T-helper 2 cell treated with Interferon-gamma antibody and Interleukin-4, amounts not matched to agents 5 μg/mL and 100 μg/mL, for 36 hours (primary cell): ENCODE measurements around the gene CYP1A2.

Experiments
- DNase-seq: peaks from one replicate; pipeline ENCODE4 v3.0.0; 2021; ENCODE audit warnings: low spot score
- H3K27ac Mint-ChIP-seq: one replicate; pipeline ENCODE4 v1.8.0; 2021; ENCODE audit warnings: mild to moderate bottlenecking, mixed read lengths
- H3K27me3 Mint-ChIP-seq: one replicate; pipeline ENCODE4 v1.8.0; 2021; ENCODE audit warnings: low read depth, mixed read lengths
- H3K36me3 Mint-ChIP-seq: one replicate; pipeline ENCODE4 v1.8.0; 2021; ENCODE audit warnings: low read depth, mixed read lengths
- H3K4me1 Mint-ChIP-seq: one replicate; pipeline ENCODE4 v1.8.0; 2021; ENCODE audit warnings: low read depth, mixed read lengths
- H3K4me3 Mint-ChIP-seq: one replicate; pipeline ENCODE4 v1.8.0; 2022; ENCODE audit warnings: mild to moderate bottlenecking, moderate library complexity, mixed read lengths
- H3K9me3 Mint-ChIP-seq: one replicate; pipeline ENCODE4 v1.8.0; 2021; ENCODE audit warnings: mixed read lengths

CYP1A2 gene

DNA sequence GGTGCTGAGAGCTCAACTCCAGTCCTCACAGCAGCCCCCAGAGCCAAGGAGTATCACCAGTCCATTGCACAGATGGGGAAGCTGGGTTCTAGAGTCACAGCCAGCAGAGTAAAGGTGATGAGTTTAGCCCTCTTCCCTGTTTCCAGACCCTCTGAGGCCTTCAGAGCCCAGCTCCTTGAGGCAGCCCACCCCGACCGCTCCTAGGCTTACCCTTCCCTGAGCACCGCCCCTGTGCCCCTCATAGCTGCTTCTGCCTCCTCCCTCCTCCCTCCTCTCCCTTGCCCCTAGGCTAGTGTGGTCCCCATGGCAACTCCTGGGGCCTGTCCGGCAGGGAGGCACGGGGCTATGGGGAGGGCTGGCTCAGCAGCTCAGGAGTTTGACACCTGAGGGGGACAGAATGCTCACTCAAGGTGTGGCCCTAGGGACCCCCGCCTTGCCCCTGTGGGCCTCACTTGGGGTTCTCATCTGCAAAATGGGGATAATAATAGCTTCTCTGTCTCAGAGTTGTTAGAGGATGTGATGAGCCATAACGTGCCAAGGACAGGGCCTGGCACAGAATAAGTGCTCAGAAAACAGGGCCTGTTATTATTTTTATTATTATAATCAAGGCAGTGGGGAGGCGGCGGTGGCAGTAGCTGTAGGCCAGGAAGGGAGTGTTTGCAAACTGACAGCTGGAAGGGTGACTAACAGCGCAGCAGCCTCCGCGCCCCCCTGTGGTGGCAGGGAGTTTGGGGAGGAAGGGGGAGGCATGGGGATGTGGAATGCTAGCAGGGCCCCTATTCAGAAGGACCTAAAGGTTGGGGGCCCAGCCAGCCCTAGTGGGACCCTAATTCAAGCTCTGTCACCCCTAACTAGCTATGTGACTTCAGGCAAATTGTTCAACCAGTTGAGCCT is 44.7 kb downstream of the CYP1A2 start:
- Mint-ChIP-seq H3K36me3 (peaks cover 52% of the 10 kb centered on the region), H3K4me1 (peaks cover 72% of the 10 kb centered on the region), H3K27me3 (no peaks in the 10 kb centered on the region), H3K27ac (peak overlapping the region; percentile 56), H3K9me3 (no peaks in the 10 kb centered on the region), H3K4me3 (peak overlapping the region; percentile 63)
- peak; percentile 50 for DNase-seq

DNA sequence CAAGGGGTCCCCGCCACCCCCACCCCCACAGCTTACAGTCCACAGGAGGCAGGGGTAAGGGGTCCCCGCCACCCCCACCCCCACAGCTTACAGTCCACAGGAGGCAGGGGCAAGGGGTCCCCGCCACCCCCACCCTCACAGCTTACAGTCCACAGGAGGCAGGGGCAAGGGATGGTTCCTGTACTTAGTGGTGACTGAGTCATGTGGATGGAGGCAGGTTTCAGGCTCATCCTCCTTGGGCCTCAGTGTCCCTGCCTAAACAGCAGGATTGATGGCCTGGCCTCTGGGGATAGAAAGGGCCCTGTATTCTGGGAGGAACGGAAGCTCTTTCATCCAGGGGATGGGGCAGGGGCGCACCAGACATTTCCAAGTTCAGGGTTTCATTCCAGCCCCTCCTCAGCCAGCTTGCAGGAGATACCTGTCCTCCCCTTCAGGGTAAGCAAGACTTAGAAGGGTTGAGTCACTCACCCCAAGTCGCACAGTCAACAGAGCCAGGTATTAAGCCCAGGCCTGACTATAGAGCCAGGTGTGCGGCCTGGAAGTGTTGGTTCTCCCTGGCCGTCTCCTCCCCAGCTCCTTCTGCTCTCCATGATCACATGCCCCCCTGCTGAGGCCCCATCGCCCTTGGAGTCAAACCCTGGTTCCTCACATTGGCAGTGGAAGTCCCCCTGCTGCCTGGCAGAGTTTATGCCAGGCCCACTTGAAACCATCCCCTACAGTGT is 45.8 kb downstream of the CYP1A2 start:
- no peaks in the 10 kb centered on the region for H3K9me3 Mint-ChIP-seq
- H3K4me3 Mint-ChIP-seq, result peak overlapping the region; percentile 66
- H3K36me3 Mint-ChIP-seq, result peaks cover 48% of the 10 kb centered on the region
- peaks cover 68% of the 10 kb centered on the region for H3K4me1 Mint-ChIP-seq
- no peaks in the 10 kb centered on the region for H3K27me3 Mint-ChIP-seq
- H3K27ac Mint-ChIP-seq, result peak overlapping the region; percentile 83
- DNase-seq, result no peak

DNA sequence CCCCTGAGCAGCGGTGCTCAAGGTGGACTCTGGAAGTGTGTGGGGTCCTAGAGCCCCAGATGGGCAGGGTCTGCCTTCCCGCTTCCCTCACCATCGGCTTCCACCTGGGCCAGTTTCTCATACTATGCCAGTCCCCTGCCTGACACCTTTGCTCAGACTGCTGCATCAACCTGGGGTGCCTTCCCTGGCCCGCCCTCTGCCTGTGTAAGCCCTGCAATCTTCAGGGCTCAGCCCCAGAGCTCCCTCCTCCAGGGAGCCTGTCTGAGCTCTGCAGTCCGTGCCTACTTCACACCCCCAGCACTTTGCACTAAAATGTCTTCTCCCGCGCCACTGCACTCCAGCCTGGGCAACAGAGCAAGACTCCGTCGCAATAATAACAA is 46.3 kb downstream of the CYP1A2 start:
- H3K27me3 Mint-ChIP-seq, result no peaks in the 10 kb centered on the region
- DNase-seq, result no peak
- H3K27ac Mint-ChIP-seq, result peak overlapping the region; percentile 83
- H3K36me3 Mint-ChIP-seq, result peaks cover 48% of the 10 kb centered on the region
- peak overlapping the region; percentile 66 for H3K4me3 Mint-ChIP-seq
- peaks cover 68% of the 10 kb centered on the region for H3K4me1 Mint-ChIP-seq
- H3K9me3 Mint-ChIP-seq, result no peaks in the 10 kb centered on the region

DNA sequence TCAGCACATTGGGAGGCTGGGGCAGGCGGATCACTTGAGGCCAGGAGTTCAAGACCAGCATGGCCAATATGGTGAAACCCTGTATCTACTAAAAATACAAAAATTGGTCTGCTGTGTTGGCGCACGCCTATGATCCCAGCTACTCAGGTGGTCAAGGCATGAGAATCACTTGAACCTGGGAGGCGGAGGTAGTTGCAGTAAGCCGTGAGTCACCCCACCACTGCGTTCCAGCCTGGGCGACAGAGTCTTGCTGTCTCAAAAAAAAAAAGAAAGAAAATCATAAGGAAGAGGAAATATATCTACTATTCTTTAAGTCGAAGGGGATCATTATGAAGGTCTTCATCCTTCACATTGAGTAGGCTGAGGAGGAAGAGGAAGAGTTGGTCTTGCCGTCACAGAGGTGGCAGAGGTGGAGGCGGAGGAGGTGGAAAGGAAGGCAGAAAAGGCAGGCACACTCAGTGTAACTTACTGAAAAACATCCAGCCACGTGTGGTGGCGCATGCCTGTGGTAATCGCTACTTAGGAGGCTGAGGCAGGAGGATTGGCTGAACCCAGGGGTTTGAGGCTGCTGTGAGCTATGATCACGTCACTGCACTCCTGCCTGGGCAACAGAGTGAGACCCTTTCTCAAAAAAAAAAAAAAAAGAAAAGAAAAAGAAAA is 47.5 kb downstream of the CYP1A2 start:
- Mint-ChIP-seq H3K4me3 (peak overlapping the region; percentile 48), H3K36me3 (peaks cover 48% of the 10 kb centered on the region)
- peak; percentile 33 for DNase-seq

DNA sequence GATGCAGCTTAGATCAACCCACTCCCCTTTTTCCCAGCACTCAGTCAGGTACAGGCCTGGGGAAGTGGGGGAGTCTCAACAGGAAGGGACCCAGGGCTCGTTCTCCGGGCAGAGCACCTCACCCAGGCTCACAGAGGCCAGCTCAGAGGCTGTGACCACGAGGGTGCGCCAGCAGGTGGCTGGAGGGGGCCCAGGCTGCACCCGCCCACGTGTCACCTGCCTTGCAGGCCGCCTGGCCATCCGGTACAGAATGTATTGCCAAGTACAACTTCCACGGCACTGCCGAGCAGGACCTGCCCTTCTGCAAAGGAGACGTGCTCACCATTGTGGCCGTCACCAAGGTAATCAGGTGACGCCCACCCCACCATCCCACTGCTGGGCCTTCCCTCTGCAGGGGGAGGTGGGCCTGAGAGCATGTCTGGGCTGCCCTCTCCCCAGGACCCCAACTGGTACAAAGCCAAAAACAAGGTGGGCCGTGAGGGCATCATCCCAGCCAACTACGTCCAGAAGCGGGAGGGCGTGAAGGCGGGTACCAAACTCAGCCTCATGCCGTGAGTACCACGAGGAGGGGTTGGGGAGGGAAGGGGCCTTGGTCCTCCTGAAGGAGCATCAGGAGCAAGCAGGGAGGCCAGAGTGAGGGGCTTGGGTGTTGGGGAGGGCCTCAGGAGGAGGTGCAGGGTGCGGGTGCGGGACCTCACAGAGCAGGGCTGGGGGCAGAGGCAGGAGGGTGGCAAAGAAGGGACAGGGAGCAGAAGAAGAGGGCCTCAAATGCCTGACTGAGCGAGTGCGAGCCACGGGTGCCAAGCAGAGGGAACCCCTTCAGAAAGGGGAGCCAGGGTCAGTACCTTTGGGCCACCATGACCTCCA is 50.0 kb downstream of the CYP1A2 start:
- Mint-ChIP-seq H3K27ac (peak overlapping the region; percentile 77), H3K4me3 (no peak overlapping the region), H3K4me1 (peaks cover 40% of the 10 kb centered on the region)

More for the DNA sequence above, 47.5 kb downstream of the CYP1A2 start:
- Mint-ChIP-seq H3K27ac (peak overlapping the region; percentile 82), H3K9me3 (no peaks in the 10 kb centered on the region), H3K4me1 (peaks cover 65% of the 10 kb centered on the region), H3K27me3 (no peaks in the 10 kb centered on the region)

DNA sequence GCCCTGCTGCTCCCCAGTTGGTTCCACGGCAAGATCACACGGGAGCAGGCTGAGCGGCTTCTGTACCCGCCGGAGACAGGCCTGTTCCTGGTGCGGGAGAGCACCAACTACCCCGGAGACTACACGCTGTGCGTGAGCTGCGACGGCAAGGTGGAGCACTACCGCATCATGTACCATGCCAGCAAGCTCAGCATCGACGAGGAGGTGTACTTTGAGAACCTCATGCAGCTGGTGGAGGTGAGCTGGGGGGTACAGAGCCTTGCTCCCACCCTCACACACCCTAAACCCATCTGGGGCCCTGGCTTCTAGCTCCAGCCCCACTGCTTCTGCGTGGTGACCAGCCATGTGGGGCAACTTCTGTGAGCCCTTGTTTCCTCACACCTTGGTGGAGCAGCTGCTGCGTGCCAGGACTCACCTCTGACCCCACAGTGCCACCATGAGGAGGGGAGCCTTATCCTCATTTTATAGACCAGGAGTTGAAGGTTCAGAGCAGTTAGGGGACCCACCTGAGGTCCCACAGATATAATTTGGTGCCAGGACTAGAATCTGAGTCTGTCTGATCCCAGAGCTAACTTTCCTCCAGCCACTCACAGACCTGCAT is 50.7 kb downstream of the CYP1A2 start:
- Mint-ChIP-seq H3K9me3 (no peaks in the 10 kb centered on the region), H3K27ac (peak overlapping the region; percentile 77), H3K36me3 (peaks cover 59% of the 10 kb centered on the region), H3K27me3 (no peaks in the 10 kb centered on the region), H3K4me1 (peaks cover 37% of the 10 kb centered on the region), H3K4me3 (no peak overlapping the region)
- no peak for DNase-seq

More for the DNA sequence above, 50.0 kb downstream of the CYP1A2 start:
- Mint-ChIP-seq H3K9me3 (no peaks in the 10 kb centered on the region), H3K36me3 (peaks cover 53% of the 10 kb centered on the region), H3K27me3 (no peaks in the 10 kb centered on the region)
- no peak for DNase-seq

DNA sequence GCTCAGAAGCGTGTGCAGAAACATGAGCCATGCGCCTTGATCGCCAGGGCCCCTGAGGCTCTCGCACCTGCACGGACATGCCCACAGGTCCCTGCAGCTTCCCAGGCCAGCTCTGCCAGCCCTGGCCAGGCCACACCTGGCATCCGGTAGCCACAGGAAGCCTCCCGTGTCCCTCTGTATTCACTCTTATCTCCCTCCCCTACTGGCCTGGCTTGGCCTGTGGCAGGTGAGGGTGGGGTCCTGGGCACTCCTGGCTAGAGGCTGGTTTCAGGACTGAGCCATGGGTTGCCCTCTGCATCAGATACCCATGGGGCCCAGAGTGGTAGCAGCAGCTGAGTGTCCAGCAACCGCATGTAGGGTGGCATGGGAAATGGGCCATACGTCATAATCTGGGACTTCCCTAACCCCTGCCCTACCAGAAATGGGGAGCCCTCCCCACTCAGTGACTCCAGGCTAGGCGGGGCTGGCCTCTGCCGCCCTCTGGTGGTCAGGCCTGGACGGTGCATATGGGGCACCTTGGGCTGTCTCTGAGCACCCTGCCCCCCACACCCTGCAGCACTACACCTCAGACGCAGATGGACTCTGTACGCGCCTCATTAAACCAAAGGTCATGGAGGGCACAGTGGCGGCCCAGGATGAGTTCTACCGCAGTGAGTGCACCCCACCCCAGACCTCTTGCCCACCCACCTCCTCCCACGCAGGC is 51.4 kb downstream of the CYP1A2 start:
- DNase-seq, result peak; percentile 84
- Mint-ChIP-seq H3K4me1 (peaks cover 30% of the 10 kb centered on the region), H3K27ac (peak overlapping the region; percentile 77), H3K9me3 (no peaks in the 10 kb centered on the region), H3K27me3 (no peaks in the 10 kb centered on the region), H3K36me3 (peaks cover 59% of the 10 kb centered on the region), H3K4me3 (no peak overlapping the region)

DNA sequence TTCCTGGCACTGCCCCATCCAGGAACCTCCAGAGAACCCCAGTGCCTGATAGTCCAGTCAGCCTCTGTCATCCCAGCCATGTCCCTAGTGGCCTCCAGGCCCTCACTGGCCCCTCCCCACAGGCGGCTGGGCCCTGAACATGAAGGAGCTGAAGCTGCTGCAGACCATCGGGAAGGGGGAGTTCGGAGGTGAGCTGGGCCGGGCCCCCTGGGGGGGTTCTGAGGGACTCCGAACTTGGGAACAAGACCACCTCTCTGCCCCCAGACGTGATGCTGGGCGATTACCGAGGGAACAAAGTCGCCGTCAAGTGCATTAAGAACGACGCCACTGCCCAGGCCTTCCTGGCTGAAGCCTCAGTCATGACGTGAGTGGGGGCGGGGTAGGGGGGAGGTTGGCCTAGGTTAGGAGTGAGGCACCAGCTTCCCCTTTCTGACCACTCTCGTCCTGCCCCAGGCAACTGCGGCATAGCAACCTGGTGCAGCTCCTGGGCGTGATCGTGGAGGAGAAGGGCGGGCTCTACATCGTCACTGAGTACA is 52.0 kb downstream of the CYP1A2 start:
- H3K36me3 Mint-ChIP-seq, result peaks cover 57% of the 10 kb centered on the region
- H3K9me3 Mint-ChIP-seq, result no peaks in the 10 kb centered on the region
- no peak for DNase-seq
- H3K4me1 Mint-ChIP-seq, result peaks cover 25% of the 10 kb centered on the region
- no peak overlapping the region for H3K27ac Mint-ChIP-seq
- no peak overlapping the region for H3K4me3 Mint-ChIP-seq
- no peaks in the 10 kb centered on the region for H3K27me3 Mint-ChIP-seq

DNA sequence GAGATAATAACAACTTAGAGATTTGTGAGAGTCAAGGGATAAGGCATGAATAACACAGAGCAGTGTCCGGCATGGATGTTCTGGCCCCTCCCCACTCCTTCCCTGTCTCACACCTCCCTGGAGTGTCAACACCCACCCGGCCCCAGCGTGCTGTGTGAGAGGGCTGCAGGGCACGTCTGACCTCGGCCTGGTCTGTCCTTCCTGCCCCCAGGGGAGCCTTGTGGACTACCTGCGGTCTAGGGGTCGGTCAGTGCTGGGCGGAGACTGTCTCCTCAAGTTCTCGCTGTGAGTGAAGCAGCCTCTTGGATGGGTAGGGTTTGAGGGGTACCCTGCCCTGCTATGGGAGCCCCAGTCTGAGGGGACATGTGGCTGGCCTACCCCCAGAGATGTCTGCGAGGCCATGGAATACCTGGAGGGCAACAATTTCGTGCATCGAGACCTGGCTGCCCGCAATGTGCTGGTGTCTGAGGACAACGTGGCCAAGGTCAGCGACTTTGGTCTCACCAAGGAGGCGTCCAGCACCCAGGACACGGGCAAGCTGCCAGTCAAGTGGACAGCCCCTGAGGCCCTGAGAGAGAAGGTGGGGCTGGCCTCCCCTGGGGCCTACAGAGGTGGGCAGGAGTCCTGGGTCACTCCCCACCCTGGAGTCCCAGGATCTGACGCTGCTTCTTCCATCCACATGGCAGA is 52.8 kb downstream of the CYP1A2 start:
- no peak overlapping the region for H3K27ac Mint-ChIP-seq
- no peaks in the 10 kb centered on the region for H3K27me3 Mint-ChIP-seq
- no peaks in the 10 kb centered on the region for H3K9me3 Mint-ChIP-seq
- H3K4me3 Mint-ChIP-seq, result no peak overlapping the region
- no peak for DNase-seq
- peaks cover 22% of the 10 kb centered on the region for H3K4me1 Mint-ChIP-seq
- H3K36me3 Mint-ChIP-seq, result peaks cover 54% of the 10 kb centered on the region

DNA sequence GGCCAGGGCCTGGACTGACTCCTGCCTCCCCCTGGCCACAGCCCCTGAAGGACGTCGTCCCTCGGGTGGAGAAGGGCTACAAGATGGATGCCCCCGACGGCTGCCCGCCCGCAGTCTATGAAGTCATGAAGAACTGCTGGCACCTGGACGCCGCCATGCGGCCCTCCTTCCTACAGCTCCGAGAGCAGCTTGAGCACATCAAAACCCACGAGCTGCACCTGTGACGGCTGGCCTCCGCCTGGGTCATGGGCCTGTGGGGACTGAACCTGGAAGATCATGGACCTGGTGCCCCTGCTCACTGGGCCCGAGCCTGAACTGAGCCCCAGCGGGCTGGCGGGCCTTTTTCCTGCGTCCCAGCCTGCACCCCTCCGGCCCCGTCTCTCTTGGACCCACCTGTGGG is 53.6 kb downstream of the CYP1A2 start:
- H3K27ac Mint-ChIP-seq, result no peak overlapping the region
- peaks cover 55% of the 10 kb centered on the region for H3K36me3 Mint-ChIP-seq
- no peaks in the 10 kb centered on the region for H3K9me3 Mint-ChIP-seq
- no peak for DNase-seq
- no peaks in the 10 kb centered on the region for H3K27me3 Mint-ChIP-seq
- H3K4me3 Mint-ChIP-seq, result no peak overlapping the region
- peaks cover 28% of the 10 kb centered on the region for H3K4me1 Mint-ChIP-seq

DNA sequence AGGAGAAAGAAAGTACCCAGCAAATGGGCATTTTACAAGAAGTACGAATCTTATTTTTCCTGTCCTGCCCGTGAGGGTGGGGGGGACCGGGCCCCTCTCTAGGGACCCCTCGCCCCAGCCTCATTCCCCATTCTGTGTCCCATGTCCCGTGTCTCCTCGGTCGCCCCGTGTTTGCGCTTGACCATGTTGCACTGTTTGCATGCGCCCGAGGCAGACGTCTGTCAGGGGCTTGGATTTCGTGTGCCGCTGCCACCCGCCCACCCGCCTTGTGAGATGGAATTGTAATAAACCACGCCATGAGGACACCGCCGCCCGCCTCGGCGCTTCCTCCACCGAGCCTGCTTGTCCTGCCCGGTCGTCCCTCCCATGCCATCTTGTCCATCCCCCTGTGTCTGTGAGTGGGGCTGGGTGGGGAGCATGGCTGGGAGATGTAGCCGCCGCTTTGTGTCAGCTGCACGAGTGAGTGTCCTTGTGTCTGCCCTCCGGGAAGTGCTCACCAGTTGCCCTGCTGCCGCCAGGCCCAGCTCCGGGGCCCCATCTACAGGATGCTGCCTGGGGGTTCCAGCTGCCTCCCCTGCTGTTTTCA is 54.3 kb downstream of the CYP1A2 start:
- Mint-ChIP-seq H3K27ac (no peak overlapping the region), H3K4me1 (peaks cover 26% of the 10 kb centered on the region), H3K4me3 (no peak overlapping the region), H3K27me3 (no peaks in the 10 kb centered on the region), H3K9me3 (no peaks in the 10 kb centered on the region), H3K36me3 (peaks cover 53% of the 10 kb centered on the region)
- no peak for DNase-seq

DNA sequence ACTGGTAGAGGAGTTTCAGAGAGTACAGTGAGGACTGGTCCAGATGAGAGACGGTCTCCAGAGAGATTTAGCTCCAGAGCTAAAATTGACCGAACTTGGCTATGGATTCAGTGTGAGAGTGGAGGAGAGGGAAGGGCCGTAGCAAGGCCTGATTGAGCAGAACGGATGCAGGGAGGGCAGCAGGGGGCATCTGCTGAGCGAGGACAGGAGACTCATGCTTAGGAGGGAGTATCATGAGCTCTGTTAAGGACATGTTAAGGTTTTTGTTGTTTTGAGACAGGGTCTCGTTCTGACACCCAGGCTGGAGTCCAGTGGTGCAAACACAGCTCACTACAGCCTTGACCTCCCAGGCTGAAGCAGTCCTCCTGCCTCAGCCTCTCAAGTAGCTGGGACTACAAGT is 56.3 kb downstream of the CYP1A2 start:
- Mint-ChIP-seq H3K27ac (peak overlapping the region; percentile 6), H3K4me3 (no peak overlapping the region)

More for the DNA sequence above, 56.3 kb downstream of the CYP1A2 start:
- Mint-ChIP-seq H3K4me1 (peaks cover 12% of the 10 kb centered on the region), H3K36me3 (peaks cover 38% of the 10 kb centered on the region), H3K9me3 (no peaks in the 10 kb centered on the region), H3K27me3 (no peaks in the 10 kb centered on the region)
- no peak for DNase-seq
